GM21576 (cell line): ENCODE results near the gene ADGRF3.
"Not testable (repeated sequence)": the region's sequence is repeated elsewhere in the genome, so short reads cannot be mapped to it uniquely, and the experiment has no call there.

ENCODE experiments used
- ATAC-seq: cut with Tn5 transposase; IDR thresholded peaks from one replicate; pipeline ENCODE4 v1.9.1; 2021; ENCODE audit warnings: mild to moderate bottlenecking, moderate library complexity; ENCODE audit not compliant: unreplicated experiment

ADGRF3 gene

GRCh38 chr2:26352892-26353291, 6.3 kb upstream of the ADGRF3 start:
- ATAC-seq: no peak

- ATAC-seq: no peak
These were observed 4.9 kb upstream of the ADGRF3 start for GRCh38 chr2:26351375-26352090.

GRCh38 chr2:26349690-26350089, 3.1 kb upstream of the ADGRF3 start:
- no peak for ATAC-seq

- no peak for ATAC-seq
These were observed 787 bp upstream of the ADGRF3 start for GRCh38 chr2:26347286-26347865.

GRCh38 chr2:26345545-26346453, 790 bp downstream of the ADGRF3 start, which contains the start of gene SELENOI:
Gene SELENOI, plus strand, starts transcription at chr2:26346143. Its CDS starts 90 bp downstream, at chr2:26346233.
- peak; percentile 94 for ATAC-seq

- no peak for ATAC-seq
These were observed 1.4 kb downstream of the ADGRF3 start for GRCh38 chr2:26345283-26345544.

GRCh38 chr2:26344581-26345282, 1.9 kb downstream of the ADGRF3 start:
- no peak for ATAC-seq

- no peak for ATAC-seq
These were observed 5.8 kb downstream of the ADGRF3 start for GRCh38 chr2:26340831-26341230.

GRCh38 chr2:26337298-26337697, 9.3 kb downstream of the ADGRF3 start:
- no peak for ATAC-seq

- no peak for ATAC-seq
These were observed 9.9 kb downstream of the ADGRF3 start for GRCh38 chr2:26336719-26337118.

- no peak for ATAC-seq
These were observed 11.4 kb downstream of the ADGRF3 start for GRCh38 chr2:26335231-26335630.

GRCh38 chr2:26333293-26333692, 13.3 kb downstream of the ADGRF3 start:
- no peak for ATAC-seq

GRCh38 chr2:26331321-26331720, 15.3 kb downstream of the ADGRF3 start:
- ATAC-seq: not testable (repeated sequence)

- no peak for ATAC-seq
These were observed 16.0 kb downstream of the ADGRF3 start for GRCh38 chr2:26330604-26331003.

GRCh38 chr2:26330114-26330549, 16.5 kb downstream of the ADGRF3 start:
- peak; percentile 76 for ATAC-seq

- not testable (repeated sequence) for ATAC-seq
These were observed 17.5 kb downstream of the ADGRF3 start for GRCh38 chr2:26329083-26329482.

GRCh38 chr2:26327291-26328272, 19.0 kb downstream of the ADGRF3 start:
- ATAC-seq: no peak

- ATAC-seq: no peak
These were observed 20.1 kb downstream of the ADGRF3 start for GRCh38 chr2:26326514-26326913.

- ATAC-seq: no peak
These were observed 20.7 kb downstream of the ADGRF3 start for GRCh38 chr2:26325851-26326250.

GRCh38 chr2:26324903-26325302, 21.7 kb downstream of the ADGRF3 start:
- ATAC-seq: no peak
